Right kidney (tissue), 1 donor: ENCODE measurements around the gene NHSL1.
A peak's percentile ranks its signal among the peaks of the same experiment; 100 is the strongest.

ENCODE experiments used
- DNase-seq: peaks from one replicate; pipeline ENCODE4 v3.0.0-alpha.2; 2016

Gene NHSL1

DNA sequence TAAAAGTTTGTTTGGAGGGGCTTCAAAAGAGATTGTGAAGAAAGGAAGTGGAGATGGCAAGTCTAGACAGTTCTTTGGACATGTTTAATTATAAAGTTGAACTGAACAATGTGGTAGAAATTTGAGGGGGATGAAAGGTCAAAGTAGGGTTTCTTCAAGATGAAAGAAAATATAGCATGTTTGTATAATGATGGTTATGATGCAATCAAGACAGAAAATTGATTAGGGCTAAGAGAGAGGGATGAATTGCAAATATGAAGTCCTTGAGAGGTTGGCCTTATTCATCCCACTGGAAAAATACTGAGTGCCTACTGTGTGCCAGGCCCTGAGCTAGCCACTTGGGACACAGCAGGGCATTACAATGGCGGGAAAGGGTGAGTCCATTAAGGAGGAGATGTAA lies 37.6 kb downstream of the NHSL1 start:
- no peak for DNase-seq

- no peak for DNase-seq
Measured at GRCh38 chr6:138456401-138456790, 42.9 kb downstream of the NHSL1 start.

- no peak for DNase-seq
Measured at GRCh38 chr6:138455746-138456400, 43.4 kb downstream of the NHSL1 start.

DNA sequence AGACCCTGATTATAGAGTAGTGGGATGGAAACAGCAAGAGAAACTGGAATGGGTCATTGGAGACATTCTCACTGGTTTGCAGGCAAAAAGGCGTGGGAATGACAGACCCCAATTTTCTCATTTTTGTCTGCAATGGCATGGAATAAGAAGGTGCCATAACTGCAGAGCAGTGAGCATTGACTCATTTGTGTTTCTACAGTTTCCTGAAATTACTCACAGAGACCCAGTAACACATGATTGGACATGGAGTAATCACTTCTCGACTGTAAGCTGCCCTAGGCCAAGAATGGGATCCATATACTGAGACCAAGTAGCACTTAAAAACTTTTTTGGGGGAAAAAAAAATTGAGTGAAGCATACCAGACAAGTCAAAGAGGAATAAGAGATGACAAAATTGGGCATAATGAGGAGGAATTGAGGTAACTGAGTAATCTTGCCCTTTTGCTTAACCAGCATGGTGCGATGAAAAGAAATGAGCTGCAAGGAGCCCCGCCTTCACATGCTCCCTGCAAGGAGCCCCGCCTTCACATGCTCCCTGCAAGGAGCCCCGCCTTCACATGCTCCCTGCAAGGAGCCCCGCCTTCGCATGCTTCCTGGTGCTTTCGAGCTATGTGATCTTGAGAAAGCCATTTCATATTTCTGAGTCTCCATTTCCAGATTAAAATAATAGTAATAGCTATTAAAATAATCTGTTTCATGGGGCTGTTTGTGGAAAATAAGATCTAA lies 44.1 kb downstream of the NHSL1 start:
- DNase-seq = no peak

DNA sequence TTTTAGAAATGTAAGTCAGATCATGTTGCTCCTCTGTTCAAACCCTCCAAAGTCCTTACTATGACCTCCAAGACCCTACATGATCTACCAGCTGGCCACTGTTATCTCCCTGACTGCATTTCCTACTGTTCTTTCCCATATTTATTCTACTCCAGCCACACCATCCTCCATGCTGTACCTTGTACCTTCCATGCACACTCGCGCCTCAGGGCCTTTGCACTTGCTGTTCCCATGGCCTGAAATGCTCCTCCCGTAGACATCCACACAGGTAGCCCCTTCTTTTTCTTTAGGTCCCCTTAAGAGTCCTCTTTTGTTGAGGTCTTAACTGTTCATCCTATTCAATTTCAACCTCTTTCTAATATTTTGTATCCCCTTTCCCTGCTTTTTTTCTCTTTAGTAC lies 48.3 kb downstream of the NHSL1 start:
- no peak for DNase-seq

DNA sequence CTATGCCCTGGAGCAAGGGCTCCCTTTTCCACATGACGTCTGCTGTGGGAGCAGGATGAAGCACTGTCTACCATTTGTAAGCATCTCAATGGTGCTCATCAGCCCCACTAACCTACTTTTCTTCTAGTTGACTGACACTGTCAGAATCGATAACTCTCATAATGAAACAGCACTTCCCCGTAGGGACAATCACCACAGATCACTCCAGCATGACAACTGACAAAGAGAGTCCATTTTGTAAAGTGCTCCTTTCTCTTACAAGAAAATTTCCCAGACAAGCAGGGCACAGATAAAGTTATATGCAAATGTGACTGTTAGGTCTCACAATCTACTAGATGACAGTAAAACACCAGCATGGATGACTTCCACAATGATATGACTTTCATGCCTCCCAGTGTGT lies 48.8 kb downstream of the NHSL1 start:
- no peak for DNase-seq

GRCh38 chr6:138446821-138447220 lies 52.5 kb downstream of the NHSL1 start:
- DNase-seq = no peak

DNA sequence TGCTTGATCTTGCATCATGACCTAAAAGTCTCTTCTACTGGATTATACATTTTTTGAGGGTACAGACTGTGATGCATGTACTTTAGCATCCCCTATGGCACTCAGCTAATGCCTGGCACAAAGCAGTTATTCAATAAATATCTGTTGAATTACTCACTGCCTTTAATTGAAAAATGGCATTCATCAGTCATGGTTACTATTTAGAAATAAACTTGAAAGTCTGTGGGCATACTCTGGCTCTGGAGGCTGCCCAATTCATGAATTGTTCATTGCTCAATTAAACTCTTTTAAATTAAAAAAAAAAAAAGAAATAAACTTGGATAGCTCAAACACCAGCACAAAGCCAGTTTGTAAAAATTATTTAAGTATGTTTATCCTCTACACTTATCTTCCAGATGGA lies 55.3 kb downstream of the NHSL1 start:
- DNase-seq = no peak

- DNase-seq = no peak
Measured at GRCh38 chr6:138442663-138443062, 56.6 kb downstream of the NHSL1 start.

- no peak for DNase-seq
Measured at GRCh38 chr6:138441965-138442364, 57.3 kb downstream of the NHSL1 start.

GRCh38 chr6:138440758-138441357 lies 58.4 kb downstream of the NHSL1 start:
- no peak for DNase-seq

DNA sequence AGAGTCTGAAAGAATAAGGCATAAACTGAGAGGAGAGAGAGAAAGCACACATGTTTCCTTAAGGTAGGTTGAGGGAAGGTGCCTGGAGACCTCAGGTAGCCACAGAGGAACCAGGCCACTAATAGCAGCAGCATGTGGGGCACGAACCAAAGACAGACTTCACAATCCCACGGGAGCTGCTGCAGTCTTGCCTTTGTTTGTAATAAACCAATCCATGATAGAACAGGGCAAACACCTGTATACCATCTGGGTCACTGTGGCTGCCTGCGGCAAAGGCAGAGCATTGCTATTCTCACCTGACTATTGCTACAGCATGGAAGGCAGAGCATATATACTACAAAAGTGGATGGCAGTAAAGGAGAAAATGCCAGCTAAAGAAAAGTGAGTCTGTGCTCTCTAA lies 59.0 kb downstream of the NHSL1 start:
- DNase-seq = no peak

DNA sequence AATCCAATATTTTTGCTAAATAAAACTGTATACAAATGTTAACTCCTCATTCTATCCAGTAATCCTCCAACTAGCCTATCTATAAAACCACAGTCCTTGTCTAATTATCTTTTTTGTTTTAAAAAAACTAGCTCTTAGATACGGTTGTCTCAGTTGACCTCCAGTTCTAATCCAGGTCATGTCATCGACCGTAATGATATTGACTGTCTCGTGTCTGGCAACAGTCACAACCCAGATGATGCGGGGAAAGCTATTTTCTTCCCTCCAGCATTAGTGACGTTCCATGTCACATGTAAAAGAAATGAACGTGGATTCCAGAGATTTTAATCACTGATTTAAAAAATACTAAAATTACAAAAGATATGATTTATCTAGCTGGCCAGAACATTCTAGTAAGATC lies 59.7 kb downstream of the NHSL1 start:
- DNase-seq = no peak

GRCh38 chr6:138434925-138435324 lies 64.4 kb downstream of the NHSL1 start:
- no peak for DNase-seq

GRCh38 chr6:138434096-138434495 lies 65.2 kb downstream of the NHSL1 start:
- DNase-seq = no peak

- no peak for DNase-seq
Measured at GRCh38 chr6:138432063-138432356, 67.3 kb downstream of the NHSL1 start.

GRCh38 chr6:138431256-138432062 lies 67.8 kb downstream of the NHSL1 start:
- no peak for DNase-seq

DNA sequence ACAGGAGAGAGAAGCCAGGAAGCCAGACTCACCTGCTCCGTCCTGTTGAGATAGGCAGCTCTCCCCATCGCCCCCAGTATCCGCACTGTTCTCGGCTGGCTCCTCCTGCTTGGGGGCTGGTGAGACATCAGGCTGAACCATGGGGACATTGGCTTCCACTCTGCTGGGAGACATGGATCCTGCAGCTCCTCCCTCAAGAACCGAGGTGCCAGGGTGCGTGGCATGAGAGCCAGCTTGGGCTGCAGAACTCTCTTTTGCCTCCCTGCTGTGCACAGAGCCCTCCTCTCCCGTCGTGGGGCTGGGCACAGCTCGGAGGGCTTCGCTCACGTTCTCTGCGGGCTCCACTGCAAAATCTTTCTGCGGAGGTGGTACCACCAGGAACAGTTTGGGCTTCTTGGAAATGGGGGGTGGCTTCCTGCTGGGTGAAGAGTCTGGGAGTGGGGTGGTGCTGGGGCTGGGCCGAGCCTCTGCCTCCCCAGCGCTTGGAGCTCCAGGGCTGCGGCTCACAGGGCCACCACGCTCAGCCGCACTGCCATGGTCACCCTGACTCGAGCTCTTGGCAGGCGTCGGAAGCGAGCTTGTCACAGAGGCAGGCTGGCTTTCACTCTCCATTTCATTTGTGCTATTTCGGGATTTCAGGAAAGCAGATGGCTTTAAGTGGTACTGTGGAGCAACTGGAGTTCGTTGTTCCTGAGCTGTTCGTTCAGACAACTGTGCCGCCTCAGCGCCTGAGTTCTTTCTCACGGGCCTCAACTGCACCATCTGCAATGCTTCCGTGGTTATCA lies 68.7 kb downstream of the NHSL1 start:
- no peak for DNase-seq

- DNase-seq = peak; percentile 28
Measured at GRCh38 chr6:138429761-138430160, 69.5 kb downstream of the NHSL1 start.

DNA sequence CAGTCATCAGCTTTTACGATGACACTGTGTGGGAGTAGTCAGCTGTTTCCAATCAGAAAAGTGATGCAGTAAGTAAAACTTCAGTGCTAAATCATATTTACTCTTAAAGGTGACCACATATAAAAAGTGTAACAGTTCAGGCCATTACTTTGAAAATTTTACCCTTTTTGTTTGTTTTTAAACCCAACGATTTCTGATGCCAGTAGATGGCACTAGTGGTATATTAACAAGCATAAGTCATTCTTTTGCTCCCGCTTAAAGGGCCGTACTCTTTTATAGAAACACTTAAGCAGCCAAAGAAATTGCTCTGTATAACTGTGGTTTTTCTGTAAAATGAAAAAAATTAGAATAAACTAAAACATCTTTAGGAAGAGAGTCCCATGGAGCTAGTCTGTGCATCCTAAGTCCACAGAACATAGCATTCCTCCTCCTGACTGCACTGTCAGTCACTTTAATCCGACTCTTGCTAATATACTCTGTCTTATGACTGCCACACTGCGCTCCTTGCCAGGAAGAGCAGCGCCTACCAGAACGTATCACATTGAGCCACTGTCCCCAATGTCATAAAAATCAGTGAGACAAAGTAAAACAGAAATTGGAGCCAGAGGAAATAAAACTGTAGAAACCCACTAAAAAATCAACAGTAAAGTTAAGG lies 70.2 kb downstream of the NHSL1 start:
- peak; percentile 47 for DNase-seq

GRCh38 chr6:138427701-138428100 lies 71.6 kb downstream of the NHSL1 start:
- no peak for DNase-seq
